Neural cell (in vitro differentiated cells): Measurements from ENCODE around the gene SLC18A2. TPM values are rescaled to one million over a fixed set of nuclear protein-coding genes. Genes with fewer than 3 reads are reported as not detected.

Experiments used
- H2AFZ ChIP-seq: fragments of 200-600, 300-800 bp; sonication (generic), shearing (Covaris generic); 2 replicates; pipeline ENCODE4 v1.6.0; 2014; ENCODE audit warnings: low read depth, mild to moderate bottlenecking, antibody characterized with exemption, low read length, moderate library complexity
- H3F3A ChIP-seq: fragments of 200-600 bp; shearing (Covaris generic); 2 replicates; pipeline ENCODE4 v1.6.1; 2016; ENCODE audit warnings: mild to moderate bottlenecking, moderate library complexity, mixed read lengths, antibody characterized with exemption, low read length; ENCODE audit not compliant: insufficient read depth, poor library complexity, severe bottlenecking
- H3K27ac ChIP-seq: fragments of 200-600, 300-800 bp; sonication (generic), shearing (Covaris generic); 2 replicates; pipeline ENCODE4 v1.5.1; 2014; ENCODE audit warnings: mild to moderate bottlenecking, low read length, moderate library complexity
- H3K27me3 ChIP-seq: fragments of 300-800, 200-600 bp; sonication (generic), shearing (Covaris generic); 2 replicates; pipeline ENCODE4 v1.6.0; 2014; ENCODE audit warnings: mild to moderate bottlenecking, low read depth, low read length, moderate library complexity; ENCODE audit not compliant: insufficient read depth
- H3K36me3 ChIP-seq: fragments of 300-800, 200-600 bp; sonication (generic), shearing (Covaris generic); 2 replicates; pipeline ENCODE4 v1.5.1; 2014; ENCODE audit warnings: mild to moderate bottlenecking, antibody characterized with exemption, low read length, moderate library complexity; ENCODE audit not compliant: insufficient read depth
- H3K4me2 ChIP-seq: fragments of 300-800, 200-600 bp; sonication (generic), shearing (Covaris generic); 2 replicates; pipeline ENCODE4 v1.6.0; 2014; ENCODE audit warnings: mild to moderate bottlenecking, low read length
- H3K4me3 ChIP-seq: fragments of 300-800, 200-600 bp; sonication (generic), shearing (Covaris generic); 2 replicates; pipeline ENCODE4 v1.5.1; 2014; ENCODE audit warnings: mild to moderate bottlenecking, low read length, moderate library complexity
- H3K79me2 ChIP-seq: fragments of 200-600 bp; shearing (Covaris generic); replicated peaks from 2 replicates; pipeline ENCODE4 v1.6.0; 2014; ENCODE audit warnings: mild to moderate bottlenecking, low read length, moderate library complexity; ENCODE audit not compliant: insufficient read depth
- H3K9ac ChIP-seq: fragments of 300-800, 200-600 bp; sonication (generic), shearing (Covaris generic); 2 replicates; pipeline ENCODE4 v1.6.1; 2016; ENCODE audit warnings: mild to moderate bottlenecking, low read length, mixed read lengths
- H3K9me2 ChIP-seq: fragments of 200-600 bp; shearing (Covaris generic); 2 replicates; pipeline ENCODE4 v1.6.1; 2016; ENCODE audit warnings: mild to moderate bottlenecking, low read length, mixed read lengths; ENCODE audit not compliant: insufficient read depth
- H3K9me3 ChIP-seq: fragments of 200-600, 300-800 bp; sonication (generic), shearing (Covaris generic); 2 replicates; pipeline ENCODE4 v1.6.1; 2016; ENCODE audit warnings: mild to moderate bottlenecking, mixed run types, low read length, moderate library complexity, mixed read lengths
- H4K20me1 ChIP-seq: fragments of 200-600 bp; shearing (Covaris generic); 2 replicates; pipeline ENCODE4 v1.6.1; 2016; ENCODE audit warnings: mild to moderate bottlenecking, mixed run types; ENCODE audit not compliant: insufficient read depth
- CTCF ChIP-seq: fragments of 450-650 bp; IDR thresholded peaks from 2 replicates; pipeline ENCODE4 v1.5.1; 2014; ENCODE audit warnings: antibody characterized with exemption, mild to moderate bottlenecking, moderate library complexity; ENCODE audit not compliant: poor library complexity, severe bottlenecking
- EP300 ChIP-seq: fragments of 450-650 bp; conservative IDR thresholded peaks from 2 replicates; pipeline ENCODE4 v1.6.1; 2014; ENCODE audit warnings: antibody characterized with exemption, mild to moderate bottlenecking, moderate library complexity; ENCODE audit not compliant: poor library complexity, severe bottlenecking
- EZH2 ChIP-seq: fragments of 200-600, 300-800 bp; shearing (Covaris generic), sonication (generic); IDR thresholded peaks from 2 replicates; pipeline ENCODE4 v1.6.1; 2014; ENCODE audit warnings: antibody characterized with exemption, low read length, borderline replicate concordance, mild to moderate bottlenecking; ENCODE audit not compliant: insufficient read depth, poor library complexity, severe bottlenecking
- MXI1 ChIP-seq: fragments of 450-650 bp; conservative IDR thresholded peaks from 2 replicates; pipeline ENCODE4 v1.6.1; 2014; ENCODE audit warnings: antibody characterized with exemption, mild to moderate bottlenecking; ENCODE audit not compliant: poor library complexity, severe bottlenecking
- POLR2AphosphoS5 ChIP-seq: IDR thresholded peaks from 2 replicates; pipeline ENCODE4 v1.6.1; 2012
- RAD21 ChIP-seq: fragments of 450-650 bp; conservative IDR thresholded peaks from 2 replicates; pipeline ENCODE4 v1.6.1; 2014; ENCODE audit warnings: antibody characterized with exemption, mild to moderate bottlenecking, moderate library complexity
- REST ChIP-seq: IDR thresholded peaks from 2 replicates; pipeline ENCODE4 v1.6.1; 2012; ENCODE audit warnings: borderline replicate concordance
- SMC3 ChIP-seq: fragments of 450-650 bp; conservative IDR thresholded peaks from 2 replicates; pipeline ENCODE4 v1.6.1; 2014; ENCODE audit warnings: antibody characterized with exemption, mild to moderate bottlenecking, moderate library complexity; ENCODE audit not compliant: poor library complexity
- TAF1 ChIP-seq: IDR thresholded peaks from 2 replicates; pipeline ENCODE4 v1.6.1; 2012; ENCODE audit warnings: low read depth
- polyA plus RNA-seq: library from polyadenylated mRNA; depleted of rRNA; stranded (reverse); fragments of >200 nt; gene quantifications from 2 replicates; pipeline ENCODE4 v1.2.3, GENCODE V29; 2014

The SLC18A2 gene
- polyA plus RNA-seq, 1 donor from 2014 or later: 0.05 TPM

- H3K27ac ChIP-seq: no peak overlapping the region
- H3K79me2 ChIP-seq: no peaks in the 10 kb centered on the region
- no peak overlapping the region for H2AFZ ChIP-seq
- H4K20me1 ChIP-seq: no peaks in the 10 kb centered on the region
- H3K36me3 ChIP-seq: no peaks in the 10 kb centered on the region
- no peaks in the 10 kb centered on the region for H3K9me3 ChIP-seq
- no peak for TF ChIP-seq MXI1
- no peak overlapping the region for H3K9ac ChIP-seq
- H3K4me2 ChIP-seq: no peak overlapping the region
- no peak overlapping the region for H3K4me3 ChIP-seq
- H3F3A ChIP-seq: no peaks in the 10 kb centered on the region
- no peaks in the 10 kb centered on the region for H3K27me3 ChIP-seq
- H3K9me2 ChIP-seq: no peaks in the 10 kb centered on the region
These were observed 16.0 kb downstream of the SLC18A2 start for GRCh38 chr10:117256910-117257309.

- no peak overlapping the region for H3K4me3 ChIP-seq
- no peaks in the 10 kb centered on the region for H3K79me2 ChIP-seq
- no peaks in the 10 kb centered on the region for H3K9me2 ChIP-seq
- no peak overlapping the region for H3K27ac ChIP-seq
- H4K20me1 ChIP-seq: no peaks in the 10 kb centered on the region
- H2AFZ ChIP-seq: no peak overlapping the region
- H3K9ac ChIP-seq: no peak overlapping the region
- no peaks in the 10 kb centered on the region for H3F3A ChIP-seq
- H3K9me3 ChIP-seq: no peaks in the 10 kb centered on the region
- H3K27me3 ChIP-seq: no peaks in the 10 kb centered on the region
- no peaks in the 10 kb centered on the region for H3K36me3 ChIP-seq
- no peak overlapping the region for H3K4me2 ChIP-seq
- no peak for TF ChIP-seq TAF1
- no peak for TF ChIP-seq EP300
- TF ChIP-seq MXI1: no peak
- TF ChIP-seq CTCF: no peak
- no peak for TF ChIP-seq POLR2AphosphoS5
- TF ChIP-seq EZH2: no peak
- no peak for TF ChIP-seq RAD21
- TF ChIP-seq SMC3: no peak
These were observed 16.8 kb downstream of the SLC18A2 start for GRCh38 chr10:117257721-117258120.

- Histone ChIP-seq H3K36me3 (no peaks in the 10 kb centered on the region), H3K4me3 (no peak overlapping the region), H4K20me1 (no peaks in the 10 kb centered on the region), H3F3A (no peaks in the 10 kb centered on the region), H3K27me3 (no peaks in the 10 kb centered on the region), H2AFZ (no peak overlapping the region), H3K4me2 (no peak overlapping the region), H3K27ac (no peak overlapping the region), H3K79me2 (no peaks in the 10 kb centered on the region), H3K9me2 (no peaks in the 10 kb centered on the region), H3K9ac (no peak overlapping the region), H3K9me3 (no peaks in the 10 kb centered on the region)
- no peak for TF ChIP-seq MXI1
- no peak for TF ChIP-seq EP300
- TF ChIP-seq CTCF: no peak
- no peak for TF ChIP-seq REST
- TF ChIP-seq POLR2AphosphoS5: no peak
- no peak for TF ChIP-seq SMC3
- no peak for TF ChIP-seq EZH2
- no peak for TF ChIP-seq RAD21
These were observed 18.4 kb downstream of the SLC18A2 start for GRCh38 chr10:117259279-117259678.
